H1 (cell line): ENCODE results near the gene MBD5. TPM values are rescaled to one million over a fixed set of nuclear protein-coding genes. Genes with fewer than 3 reads are reported as not detected.

ENCODE experiments used
- CTCF ChIA-PET: fragments of 300-600 bp; sonication (Branson Sonifier 250); formaldehyde crosslinking; loops from one replicate; lab custom pipeline; 2021; ENCODE audit not compliant: partially characterized antibody; lab: Charles Lee
- POLR2A ChIA-PET: fragments of 300-600 bp; sonication (Branson Sonifier 250); formaldehyde crosslinking; loops from one replicate; lab custom pipeline; 2021; ENCODE audit warnings: inconsistent platforms; ENCODE audit not compliant: partially characterized antibody; lab: Charles Lee
- DNase-seq, 2 experiments: peaks; one replicate each; pipeline versions ENCODE4 v3.0.0 to v3.0.0-alpha.2; 2010 to 2022; ENCODE audit warnings: low spot score in 2 of 2, low read depth in 1 of 2, mixed read lengths in 1 of 2
- FAIRE-seq: peaks from 2 replicates; lab custom pipeline; 2011; peaks lifted over from hg19 to GRCh38; lab: Jason Lieb, UNC
- H2AFZ ChIP-seq: 2 replicates; pipeline ENCODE4 v1.8.1; 2012; ENCODE audit warnings: low read length, inconsistent platforms
- H2AK5ac ChIP-seq: 2 replicates; pipeline ENCODE4 v1.6.1; 2013; ENCODE audit warnings: low read depth, low read length
- H2BK120ac ChIP-seq: replicated peaks from 2 replicates; pipeline ENCODE3; 2013; ENCODE audit warnings: low read depth, low read length, inconsistent platforms
- H2BK12ac ChIP-seq: 2 replicates; pipeline ENCODE4 v1.6.1; 2013; ENCODE audit warnings: low read depth, low read length
- H2BK15ac ChIP-seq: 2 replicates; pipeline ENCODE4 v1.6.1; 2013; ENCODE audit warnings: low read length
- H2BK20ac ChIP-seq: 2 replicates; pipeline ENCODE4 v1.6.1; 2013; ENCODE audit warnings: low read length
- H2BK5ac ChIP-seq: 2 replicates; pipeline ENCODE4 v1.6.1; 2013; ENCODE audit warnings: low read depth, low read length
- H3K14ac ChIP-seq: 2 replicates; pipeline ENCODE4 v1.6.1; 2013; ENCODE audit warnings: inconsistent platforms; ENCODE audit not compliant: insufficient read length
- H3K18ac ChIP-seq: 2 replicates; pipeline ENCODE4 v1.6.1; 2013; ENCODE audit warnings: low read length; ENCODE audit errors: extremely low read depth
- H3K23ac ChIP-seq: 2 replicates; pipeline ENCODE4 v1.6.1; 2013; ENCODE audit warnings: inconsistent platforms; ENCODE audit not compliant: insufficient read length
- H3K23me2 ChIP-seq: 2 replicates; pipeline ENCODE4 v1.6.1; 2013; ENCODE audit warnings: low read depth, low read length
- H3K27ac ChIP-seq: 2 replicates; pipeline ENCODE4 v1.6.1; 2011; ENCODE audit warnings: low read depth, low read length, inconsistent platforms
- H3K27me3 ChIP-seq, 4 experiments: replicated peaks in 1 of 4; 1 replicate in 1 of 4; 2 replicates in 3 of 4; pipeline versions ENCODE4 v1.6.1 to v1.8.1; 2011 to 2013; ENCODE audit warnings: low read length in 3 of 4, mild to moderate bottlenecking in 3 of 4, inconsistent platforms in 2 of 4, mixed read lengths in 2 of 4, moderate library complexity in 1 of 4; ENCODE audit not compliant: control insufficient read depth in 3 of 4, insufficient read depth in 3 of 4; ENCODE audit errors: extremely low read depth in 1 of 4
- H3K36me3 ChIP-seq, 4 experiments: 2 replicates each; pipeline versions ENCODE4 v1.6.1 to v1.8.1; 2011 to 2013; ENCODE audit warnings: mild to moderate bottlenecking in 4 of 4, low read length in 3 of 4, moderate library complexity in 2 of 4, control low read depth in 1 of 4, inconsistent platforms in 1 of 4; ENCODE audit not compliant: insufficient read depth in 4 of 4, control insufficient read depth in 2 of 4
- H3K4ac ChIP-seq: replicated peaks from 2 replicates; pipeline ENCODE3; 2013; ENCODE audit warnings: low read length, low read depth, mixed read lengths, inconsistent platforms; ENCODE audit not compliant: insufficient read length
- H3K4me1 ChIP-seq, 4 experiments: replicated peaks in 1 of 4; 1 replicate in 1 of 4; 2 replicates in 3 of 4; pipeline versions ENCODE4 v1.6.1 to v1.8.1; 2011 to 2013; ENCODE audit warnings: low read length in 3 of 4, inconsistent platforms in 2 of 4, mixed read lengths in 1 of 4; ENCODE audit not compliant: insufficient read depth in 4 of 4, control insufficient read depth in 3 of 4
- H3K4me2 ChIP-seq, 2 experiments: 2 replicates each; pipeline versions ENCODE4 v1.6.1 to v1.8.1; 2011 to 2013; ENCODE audit warnings: low read depth in 2 of 2, low read length in 2 of 2, control low read depth in 1 of 2, inconsistent platforms in 1 of 2, mild to moderate bottlenecking in 1 of 2; ENCODE audit not compliant: insufficient read depth in 1 of 2
- H3K4me3 ChIP-seq, 4 experiments: fragments of 200-600, 300-600 bp in 1 of 4; sonication (generic), shearing (Covaris generic), sonication (Bioruptor Twin) in 1 of 4; 2 replicates each; pipeline versions ENCODE4 v1.5.1 to v1.8.1; 2011 to 2016; ENCODE audit warnings: low read length in 4 of 4, low read depth in 3 of 4, control low read depth in 2 of 4, inconsistent platforms in 2 of 4, mild to moderate bottlenecking in 2 of 4, mixed read lengths in 1 of 4, moderate library complexity in 1 of 4; ENCODE audit not compliant: insufficient read depth in 2 of 4; ENCODE audit errors: extremely low read depth in 1 of 4
- H3K56ac ChIP-seq: replicated peaks from 2 replicates; pipeline ENCODE3; 2013; ENCODE audit warnings: low read depth, mild to moderate bottlenecking, mixed read lengths, low read length, inconsistent platforms; ENCODE audit not compliant: insufficient read length
- H3K79me1 ChIP-seq: 2 replicates; pipeline ENCODE4 v1.6.1; 2013; ENCODE audit warnings: low read depth, low read length, control low read depth
- H3K79me2 ChIP-seq, 2 experiments: 2 replicates each; pipeline versions ENCODE4 v1.6.1 to v1.8.1; 2012 to 2013; ENCODE audit warnings: low read length in 2 of 2, mild to moderate bottlenecking in 2 of 2, inconsistent platforms in 1 of 2; ENCODE audit not compliant: insufficient read depth in 2 of 2, control insufficient read depth in 1 of 2
- H3K9ac ChIP-seq, 4 experiments: replicated peaks in 1 of 4; 1 replicate in 1 of 4; 2 replicates in 3 of 4; pipeline versions ENCODE4 v1.6.1 to v1.8.1; 2011 to 2013; ENCODE audit warnings: low read depth in 3 of 4, low read length in 3 of 4, control low read depth in 2 of 4, mild to moderate bottlenecking in 2 of 4, moderate library complexity in 2 of 4, inconsistent platforms in 1 of 4; ENCODE audit errors: extremely low read depth in 1 of 4
- H3K9me3 ChIP-seq, 2 experiments: 2 replicates each; pipeline versions ENCODE4 v1.6.1 to v1.8.1; 2012 to 2013; ENCODE audit warnings: mild to moderate bottlenecking in 2 of 2, moderate library complexity in 2 of 2, control low read depth in 1 of 2, inconsistent platforms in 1 of 2, low read depth in 1 of 2, low read length in 1 of 2, mixed read lengths in 1 of 2; ENCODE audit not compliant: insufficient read depth in 2 of 2
- H4K20me1 ChIP-seq, 2 experiments: replicated peaks in 1 of 2; 2 replicates each; pipeline versions ENCODE3 to v1.8.1; 2011 to 2013; ENCODE audit warnings: inconsistent platforms in 2 of 2, low read length in 2 of 2, mild to moderate bottlenecking in 1 of 2; ENCODE audit not compliant: insufficient read depth in 2 of 2, control insufficient read depth in 1 of 2
- H4K5ac ChIP-seq: 2 replicates; pipeline ENCODE4 v1.6.1; 2013; ENCODE audit warnings: low read length, low read depth, mixed read lengths, inconsistent platforms; ENCODE audit not compliant: insufficient read length
- H4K8ac ChIP-seq: 2 replicates; pipeline ENCODE4 v1.8.0; 2013; ENCODE audit warnings: mild to moderate bottlenecking, moderate library complexity, low read length, inconsistent platforms; ENCODE audit not compliant: insufficient read depth; ENCODE audit errors: extremely low read depth
- H4K91ac ChIP-seq: replicated peaks from 2 replicates; pipeline ENCODE3; 2013; ENCODE audit warnings: low read length, mixed read lengths, inconsistent platforms; ENCODE audit not compliant: insufficient read length
- ATF3 ChIP-seq: IDR thresholded peaks from 2 replicates; pipeline ENCODE4 v1.6.1; 2011; ENCODE audit warnings: low read depth, mild to moderate bottlenecking, low read length; ENCODE audit not compliant: insufficient read depth
- CBX5 ChIP-seq: fragments of 300-800, 300-1000 bp; sonication (generic); IDR thresholded peaks from 2 replicates; pipeline ENCODE4 v1.7.1; 2016; ENCODE audit warnings: antibody characterized with exemption, low read length, low read depth
- CREB1 ChIP-seq: IDR thresholded peaks from 2 replicates; pipeline ENCODE4 v1.6.1; 2012; ENCODE audit warnings: inconsistent platforms
- GABPA ChIP-seq: IDR thresholded peaks from 2 replicates; pipeline ENCODE4 v1.6.1; 2011; ENCODE audit warnings: mild to moderate bottlenecking, low read length, moderate library complexity, borderline replicate concordance; ENCODE audit not compliant: insufficient read depth
- HDAC2 ChIP-seq, 2 experiments: fragments of 300-600 bp in 1 of 2; sonication (generic) in 1 of 2; IDR thresholded peaks; 2 replicates each; pipeline ENCODE4 v1.6.1; 2011 to 2012; ENCODE audit warnings: low read depth in 2 of 2, low read length in 2 of 2, mild to moderate bottlenecking in 2 of 2, moderate library complexity in 2 of 2, borderline replicate concordance in 1 of 2, inconsistent platforms in 1 of 2
- JUND ChIP-seq: IDR thresholded peaks from 2 replicates; pipeline ENCODE4 v1.6.1; 2011; ENCODE audit warnings: mild to moderate bottlenecking, improper control_type of control experiment, low read length
- NRF1 ChIP-seq: IDR thresholded peaks from 2 replicates; pipeline ENCODE4 v1.6.1; 2011; ENCODE audit warnings: mild to moderate bottlenecking, low read depth, low read length, improper control_type of control experiment
- POLR2A ChIP-seq, 2 experiments: IDR thresholded peaks; 1 replicate in 1 of 2; 2 replicates in 1 of 2; pipeline ENCODE4 v1.6.1; 2011; ENCODE audit warnings: low read depth in 2 of 2, low read length in 2 of 2, mild to moderate bottlenecking in 2 of 2; ENCODE audit errors: control extremely low read depth in 1 of 2
- SIRT6 ChIP-seq: IDR thresholded peaks from one replicate; pipeline ENCODE4 v1.7.1; 2012; ENCODE audit warnings: low read length, inconsistent platforms
- SP4 ChIP-seq: IDR thresholded peaks from 2 replicates; pipeline ENCODE4 v1.6.1; 2012; ENCODE audit warnings: low read length, inconsistent platforms
- SUZ12 ChIP-seq: fragments of 200-600 bp; sonication (generic); IDR thresholded peaks from 2 replicates; pipeline ENCODE4 v1.6.1; 2012; ENCODE audit warnings: mild to moderate bottlenecking, inconsistent platforms, low read length, moderate library complexity, mixed read lengths
- TAF1 ChIP-seq: IDR thresholded peaks from 2 replicates; pipeline ENCODE4 v1.6.1; 2011; ENCODE audit warnings: mild to moderate bottlenecking, low read depth, low read length
- USF2 ChIP-seq: IDR thresholded peaks from 2 replicates; pipeline ENCODE4 v1.6.1; 2011; ENCODE audit warnings: low read length, improper control_type of control experiment
- YY1 ChIP-seq: IDR thresholded peaks from 2 replicates; pipeline ENCODE4 v1.6.1; 2011; ENCODE audit warnings: low read depth, mild to moderate bottlenecking, low read length
- WGBS, 2 experiments: shearing (Covaris generic) in 1 of 2; methylation state at CpG; one replicate each; pipeline versions ENCODE4 v1.1.6 to v1.1.7; 2013 to 2015; ENCODE audit warnings: low lambda C conversion rate in 2 of 2, mixed read lengths in 2 of 2, inconsistent platforms in 1 of 2, low coverage in 1 of 2, missing lambda C conversion rate in 1 of 2; ENCODE audit not compliant: insufficient replicate concordance in 2 of 2, insufficient coverage in 1 of 2, insufficient read length in 1 of 2; ENCODE audit errors: extremely low coverage in 1 of 2, missing lambda C conversion rate in 1 of 2; 5-methylcytosine and 5-hydroxymethylcytosine counted together
- polyA plus RNA-seq, 7 experiments: library from polyadenylated mRNA; depleted of rRNA in 3 of 7; stranded (reverse) in 5 of 7; unstranded in 2 of 7; fragments of >200 nt in 5 of 7; fragments of 200-250 nt in 2 of 7; gene quantifications; 1 replicate in 5 of 7; 2 replicates in 1 of 7; 4 replicates in 1 of 7; pipeline versions ENCODE4 v1.2.1 to v1.2.3, GENCODE V29; 2011 to 2013; ENCODE audit warnings: missing spikeins in 2 of 7, mixed read lengths in 2 of 7
- total RNA-seq: library from RNA; stranded (reverse); fragmentation: NEBNext Ultra II Directional; extraction: Animal tissue kit (Norgen Biotek cat#: 25700); gene quantifications from 2 replicates; pipeline ENCODE4 v1.2.1, GENCODE V29; 2021

MBD5 gene
- total and polyA plus RNA-seq, 2 of the 8 experiments (the other 6 are each of a cell fraction or from before 2014, with no cell fraction given), result 9.7 to 29.4 TPM

GRCh38 chr2:148052687-148053086, 31.8 kb downstream of the MBD5 start:
- no peak overlapping the region for H3K56ac ChIP-seq
- H4K20me1 ChIP-seq, result no peaks in the 10 kb centered on the region
- H2BK20ac ChIP-seq, result no peak overlapping the region
- H3K14ac ChIP-seq, result no peak overlapping the region
- H3K27me3 ChIP-seq, result no peaks in the 10 kb centered on the region
- DNase-seq (no peak), FAIRE-seq (no peak)
- no peak overlapping the region for H2AK5ac ChIP-seq
- no peak overlapping the region for H2BK12ac ChIP-seq
- H2BK15ac ChIP-seq, result no peak overlapping the region
- ChIA-PET POLR2A (interaction anchor here (2.9 kb wide), 1 partner anchor 32 kb away, joined by 8 read pairs; the partner anchor contains the start of genes MBD5 and ORC4), CTCF (interaction anchor here (1.1 kb wide), 1 partner anchor 11 kb away, joined by 3 read pairs; no protein-coding TSS in a partner anchor)
- H3K23ac ChIP-seq, result no peak overlapping the region
- no peak overlapping the region for H3K4me3 ChIP-seq
- peaks cover 0 to 13% of the 10 kb centered on the region in 2 experiments; a peak in 2 of 4 replicates for H3K79me2 ChIP-seq
- H3K4me1 ChIP-seq, result no peaks in the 10 kb centered on the region; a peak in 1 of 7 replicates
- 90% methylated on average over 3 of the region's 3 CpGs; no CpG with 5 or more reads in 1 of the 2 experiments for WGBS, 2 experiments
- no peak overlapping the region for H3K4ac ChIP-seq
- H2BK120ac ChIP-seq, result no peak overlapping the region
- no peak overlapping the region for H3K4me2 ChIP-seq
- H4K8ac ChIP-seq, result no peak overlapping the region
- no peak overlapping the region for H3K9ac ChIP-seq
- no peaks in the 10 kb centered on the region for H3K23me2 ChIP-seq
- no peaks in the 10 kb centered on the region for H3K36me3 ChIP-seq
- H3K79me1 ChIP-seq, result no peaks in the 10 kb centered on the region
- no peaks in the 10 kb centered on the region for H3K9me3 ChIP-seq
- no peak overlapping the region for H3K27ac ChIP-seq
- H3K18ac ChIP-seq, result no peak overlapping the region
- no peak overlapping the region for H4K5ac ChIP-seq
- no peak overlapping the region for H4K91ac ChIP-seq
- no peak overlapping the region for H2BK5ac ChIP-seq
- H2AFZ ChIP-seq, result no peak overlapping the region
- TF ChIP-seq YY1, result no peak
- TF ChIP-seq HDAC2 (IDR thresholded peaks at IDR 0.05; ENCODE audit: borderline replicate concordance in 1 of 2, low read depth in 2 of 2, low read length in 2 of 2), result no peak
- TF ChIP-seq CREB1, result no peak
- TF ChIP-seq NRF1, result no peak
- TF ChIP-seq SP4, result no peak
- no peak for TF ChIP-seq CBX5
- TF ChIP-seq POLR2A (IDR thresholded peaks at IDR 0.05; ENCODE audit: control extremely low read depth in 1 of 2, low read depth in 2 of 2, low read length in 2 of 2), result no peak
- TF ChIP-seq SIRT6, result no peak
- no peak for TF ChIP-seq ATF3
- TF ChIP-seq JUND, result no peak
- no peak for TF ChIP-seq TAF1
- TF ChIP-seq USF2, result no peak
- TF ChIP-seq SUZ12, result no peak
- no peak for TF ChIP-seq GABPA
